ENCODE results near the gene TOM1L2. TPM values are rescaled to one million over a fixed set of nuclear protein-coding genes. Genes with fewer than 3 reads are reported as not detected.

TOM1L2 gene
- total and polyA plus RNA-seq, 2 donors (not counting 1 experiment from before 2014, with no cell fraction given), result 33.9 to 35.9 TPM

- Histone ChIP-seq H3K4me2 (ENCODE audit: extremely low read depth, insufficient read depth, low read length) (no peak overlapping the region), H3K27ac (ENCODE audit: insufficient read depth, low read length) (no peak overlapping the region), H2AFZ (ENCODE audit: low read length) (no peak overlapping the region), H3K36me3 (ENCODE audit: control insufficient read depth, insufficient read depth, low read length) (no peaks in the 10 kb centered on the region), H3K27me3 (ENCODE audit: control insufficient read depth, insufficient read depth, low read length) (no peaks in the 10 kb centered on the region), H3K79me2 (ENCODE audit: control insufficient read depth, insufficient read depth, low read length) (no peaks in the 10 kb centered on the region), H3K4me3 (replicated peaks in 1 of 4; ENCODE audit: control extremely low read depth in 1 of 4, insufficient read depth in 1 of 4, low read depth in 3 of 4, low read length in 4 of 4) (no peak overlapping the region), H3K4me1 (ENCODE audit: control insufficient read depth, extremely low read depth, insufficient read depth, low read length) (peaks cover 4% of the 10 kb centered on the region), H4K20me1 (ENCODE audit: control insufficient read depth, extremely low read depth, insufficient read depth, low read length) (no peaks in the 10 kb centered on the region), H3K9ac (ENCODE audit: insufficient read depth, low read length) (no peak overlapping the region), H3K9me3 (ENCODE audit: control insufficient read depth, insufficient read depth, low read depth, low read length) (no peaks in the 10 kb centered on the region)
- DNase-seq (ENCODE audit: low read depth in 2 of 2), result no peak
- TF ChIP-seq EZH2 (IDR thresholded peaks at IDR 0.05; ENCODE audit: low read length, missing control alignments), result no peak
- TF ChIP-seq, protein P1, sequence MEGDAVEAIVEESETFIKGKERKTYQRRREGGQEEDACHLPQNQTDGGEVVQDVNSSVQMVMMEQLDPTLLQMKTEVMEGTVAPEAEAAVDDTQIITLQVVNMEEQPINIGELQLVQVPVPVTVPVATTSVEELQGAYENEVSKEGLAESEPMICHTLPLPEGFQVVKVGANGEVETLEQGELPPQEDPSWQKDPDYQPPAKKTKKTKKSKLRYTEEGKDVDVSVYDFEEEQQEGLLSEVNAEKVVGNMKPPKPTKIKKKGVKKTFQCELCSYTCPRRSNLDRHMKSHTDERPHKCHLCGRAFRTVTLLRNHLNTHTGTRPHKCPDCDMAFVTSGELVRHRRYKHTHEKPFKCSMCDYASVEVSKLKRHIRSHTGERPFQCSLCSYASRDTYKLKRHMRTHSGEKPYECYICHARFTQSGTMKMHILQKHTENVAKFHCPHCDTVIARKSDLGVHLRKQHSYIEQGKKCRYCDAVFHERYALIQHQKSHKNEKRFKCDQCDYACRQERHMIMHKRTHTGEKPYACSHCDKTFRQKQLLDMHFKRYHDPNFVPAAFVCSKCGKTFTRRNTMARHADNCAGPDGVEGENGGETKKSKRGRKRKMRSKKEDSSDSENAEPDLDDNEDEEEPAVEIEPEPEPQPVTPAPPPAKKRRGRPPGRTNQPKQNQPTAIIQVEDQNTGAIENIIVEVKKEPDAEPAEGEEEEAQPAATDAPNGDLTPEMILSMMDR (conservative IDR thresholded peaks at IDR 0.05 in 1 of 2, IDR thresholded peaks at IDR 0.05 in 1 of 2; ENCODE audit: low read depth in 1 of 2, low read length in 2 of 2), result no peak
These were observed 16.3 kb upstream of the TOM1L2 start for GRCh38 chr17:17988427-17988945.

GRCh38 chr17:17987901-17988300, 15.7 kb upstream of the TOM1L2 start:
- Histone ChIP-seq H3K36me3 (ENCODE audit: control insufficient read depth, insufficient read depth, low read length) (no peaks in the 10 kb centered on the region), H3K27ac (ENCODE audit: insufficient read depth, low read length) (no peak overlapping the region), H3K9me3 (ENCODE audit: control insufficient read depth, insufficient read depth, low read depth, low read length) (no peaks in the 10 kb centered on the region), H3K79me2 (ENCODE audit: control insufficient read depth, insufficient read depth, low read length) (no peaks in the 10 kb centered on the region), H3K4me1 (ENCODE audit: control insufficient read depth, extremely low read depth, insufficient read depth, low read length) (peaks cover 4% of the 10 kb centered on the region), H3K4me2 (ENCODE audit: extremely low read depth, insufficient read depth, low read length) (no peak overlapping the region), H3K4me3 (replicated peaks in 1 of 4; ENCODE audit: control extremely low read depth in 1 of 4, insufficient read depth in 1 of 4, low read depth in 3 of 4, low read length in 4 of 4) (no peak overlapping the region), H3K27me3 (ENCODE audit: control insufficient read depth, insufficient read depth, low read length) (no peaks in the 10 kb centered on the region), H4K20me1 (ENCODE audit: control insufficient read depth, extremely low read depth, insufficient read depth, low read length) (no peaks in the 10 kb centered on the region), H2AFZ (ENCODE audit: low read length) (no peak overlapping the region), H3K9ac (ENCODE audit: insufficient read depth, low read length) (no peak overlapping the region)
- TF ChIP-seq, protein P1 (conservative IDR thresholded peaks at IDR 0.05 in 1 of 2, IDR thresholded peaks at IDR 0.05 in 1 of 2; ENCODE audit: low read depth in 1 of 2, low read length in 2 of 2), result no peak
- no peak for TF ChIP-seq EZH2 (IDR thresholded peaks at IDR 0.05; ENCODE audit: low read length, missing control alignments)
- no peak for DNase-seq (ENCODE audit: low read depth in 2 of 2)

- H3K4me1 ChIP-seq (ENCODE audit: control insufficient read depth, extremely low read depth, insufficient read depth, low read length), result peaks cover 4% of the 10 kb centered on the region
- no peaks in the 10 kb centered on the region for H3K27me3 ChIP-seq (ENCODE audit: control insufficient read depth, insufficient read depth, low read length)
- H3K79me2 ChIP-seq (ENCODE audit: control insufficient read depth, insufficient read depth, low read length), result no peaks in the 10 kb centered on the region
- H3K9ac ChIP-seq (ENCODE audit: insufficient read depth, low read length), result no peak overlapping the region
- DNase-seq (ENCODE audit: low read depth in 2 of 2), result no peak
- H2AFZ ChIP-seq (ENCODE audit: low read length), result no peak overlapping the region
- no peak overlapping the region for H3K4me2 ChIP-seq (ENCODE audit: extremely low read depth, insufficient read depth, low read length)
- no peaks in the 10 kb centered on the region for H4K20me1 ChIP-seq (ENCODE audit: control insufficient read depth, extremely low read depth, insufficient read depth, low read length)
- no peaks in the 10 kb centered on the region for H3K36me3 ChIP-seq (ENCODE audit: control insufficient read depth, insufficient read depth, low read length)
- H3K27ac ChIP-seq (ENCODE audit: insufficient read depth, low read length), result no peak overlapping the region
- no peaks in the 10 kb centered on the region for H3K9me3 ChIP-seq (ENCODE audit: control insufficient read depth, insufficient read depth, low read depth, low read length)
- no peak overlapping the region for H3K4me3 ChIP-seq (replicated peaks in 1 of 4; ENCODE audit: control extremely low read depth in 1 of 4, insufficient read depth in 1 of 4, low read depth in 3 of 4, low read length in 4 of 4)
- TF ChIP-seq, protein P1 (conservative IDR thresholded peaks at IDR 0.05 in 1 of 2, IDR thresholded peaks at IDR 0.05 in 1 of 2; ENCODE audit: low read depth in 1 of 2, low read length in 2 of 2), result no peak
- TF ChIP-seq EZH2 (IDR thresholded peaks at IDR 0.05; ENCODE audit: low read length, missing control alignments), result no peak
These were observed 15.1 kb upstream of the TOM1L2 start for GRCh38 chr17:17987187-17987896.

All from fibroblast of lung (primary cell).